Endothelial cell (in vitro differentiated cells): ENCODE measurements around the gene RAPGEF3. TPM values are rescaled to one million over a fixed set of nuclear protein-coding genes. Genes with fewer than 3 reads are reported as not detected.

Experiments
- DNase-seq: peaks from one replicate; pipeline ENCODE4 v3.0.0; 2021; ENCODE audit warnings: low spot score
- H3K27ac Mint-ChIP-seq: one replicate; pipeline ENCODE4 v1.8.0; 2021; ENCODE audit warnings: mixed read lengths, inconsistent platforms; ENCODE audit not compliant: unreplicated experiment
- H3K27me3 Mint-ChIP-seq: one replicate; pipeline ENCODE4 v1.8.0; 2021; ENCODE audit warnings: mild to moderate bottlenecking, moderate library complexity, mixed read lengths, inconsistent platforms; ENCODE audit not compliant: unreplicated experiment
- H3K36me3 Mint-ChIP-seq: one replicate; pipeline ENCODE4 v1.8.0; 2021; ENCODE audit warnings: mild to moderate bottlenecking, low read depth, mixed read lengths, inconsistent platforms; ENCODE audit not compliant: unreplicated experiment
- H3K4me1 Mint-ChIP-seq: one replicate; pipeline ENCODE4 v1.8.0; 2021; ENCODE audit warnings: mild to moderate bottlenecking, mixed read lengths, inconsistent platforms; ENCODE audit not compliant: unreplicated experiment
- H3K4me3 Mint-ChIP-seq: one replicate; pipeline ENCODE4 v1.8.0; 2021; ENCODE audit warnings: mild to moderate bottlenecking, mixed read lengths, inconsistent platforms; ENCODE audit not compliant: unreplicated experiment
- H3K9me3 Mint-ChIP-seq: one replicate; pipeline ENCODE4 v1.8.0; 2021; ENCODE audit warnings: mixed read lengths, inconsistent platforms; ENCODE audit not compliant: unreplicated experiment
- total RNA-seq: library from RNA; stranded (reverse); fragmentation: NEBNext Ultra II Directional; extraction: Animal tissue kit (Norgen Biotek cat#: 25700); gene quantifications from one replicate; pipeline ENCODE4 v1.2.1, GENCODE V29; 2021; ENCODE audit not compliant: unreplicated experiment
- TF ChIP-seq, protein P1 (sequence below): fragments of 200-600 bp; sonication (generic); IDR thresholded peaks from one replicate; pipeline ENCODE4 v1.5.0; 2021; ENCODE audit warnings: antibody characterized with exemption; ENCODE audit not compliant: unreplicated experiment

RAPGEF3 gene
- total RNA-seq, 1 donor from 2014 or later, result 81.5 TPM

DNA sequence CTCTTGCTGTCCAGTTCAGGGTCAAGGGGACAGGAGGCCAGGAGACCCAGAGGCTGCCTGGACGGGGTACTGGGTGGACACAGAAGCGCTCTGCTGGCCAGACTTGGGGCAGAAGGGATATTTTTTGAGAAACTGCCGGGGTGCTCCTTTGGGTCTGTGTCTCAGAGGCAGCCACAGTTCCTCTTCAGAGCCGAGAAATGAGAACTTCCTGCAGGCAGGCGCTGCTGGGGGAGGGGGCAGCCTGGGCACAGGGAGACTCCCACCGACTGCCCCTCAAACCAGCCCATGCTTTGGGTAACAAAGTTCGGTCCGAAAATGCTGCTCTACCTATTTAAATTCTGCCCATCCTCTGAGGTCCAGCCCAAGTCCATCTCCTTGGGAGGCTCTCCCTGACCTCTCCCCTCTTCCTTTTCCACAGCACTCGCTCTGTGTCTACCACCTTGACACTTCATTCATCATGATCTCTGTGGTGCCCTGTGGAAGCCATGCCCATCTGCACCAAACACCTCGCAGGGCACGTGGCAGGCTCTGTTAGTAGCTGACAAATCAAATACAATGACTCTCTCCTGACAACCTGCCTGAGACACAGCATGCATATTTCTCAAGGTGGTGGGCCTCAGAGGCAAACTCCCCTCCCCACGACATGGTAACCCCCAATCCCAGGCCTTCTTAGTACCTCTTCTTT lies 44.7 kb upstream of the RAPGEF3 start:
- Mint-ChIP-seq H3K4me3 (peak overlapping the region; percentile 82), H3K27me3 (peaks cover 41% of the 10 kb centered on the region), H3K27ac (peak overlapping the region; percentile 90), H3K9me3 (no peaks in the 10 kb centered on the region), H3K4me1 (peaks cover 89% of the 10 kb centered on the region), H3K36me3 (peaks cover 34% of the 10 kb centered on the region)
- no peak for DNase-seq
- TF ChIP-seq, protein P1, sequence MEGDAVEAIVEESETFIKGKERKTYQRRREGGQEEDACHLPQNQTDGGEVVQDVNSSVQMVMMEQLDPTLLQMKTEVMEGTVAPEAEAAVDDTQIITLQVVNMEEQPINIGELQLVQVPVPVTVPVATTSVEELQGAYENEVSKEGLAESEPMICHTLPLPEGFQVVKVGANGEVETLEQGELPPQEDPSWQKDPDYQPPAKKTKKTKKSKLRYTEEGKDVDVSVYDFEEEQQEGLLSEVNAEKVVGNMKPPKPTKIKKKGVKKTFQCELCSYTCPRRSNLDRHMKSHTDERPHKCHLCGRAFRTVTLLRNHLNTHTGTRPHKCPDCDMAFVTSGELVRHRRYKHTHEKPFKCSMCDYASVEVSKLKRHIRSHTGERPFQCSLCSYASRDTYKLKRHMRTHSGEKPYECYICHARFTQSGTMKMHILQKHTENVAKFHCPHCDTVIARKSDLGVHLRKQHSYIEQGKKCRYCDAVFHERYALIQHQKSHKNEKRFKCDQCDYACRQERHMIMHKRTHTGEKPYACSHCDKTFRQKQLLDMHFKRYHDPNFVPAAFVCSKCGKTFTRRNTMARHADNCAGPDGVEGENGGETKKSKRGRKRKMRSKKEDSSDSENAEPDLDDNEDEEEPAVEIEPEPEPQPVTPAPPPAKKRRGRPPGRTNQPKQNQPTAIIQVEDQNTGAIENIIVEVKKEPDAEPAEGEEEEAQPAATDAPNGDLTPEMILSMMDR, result no peak

DNA sequence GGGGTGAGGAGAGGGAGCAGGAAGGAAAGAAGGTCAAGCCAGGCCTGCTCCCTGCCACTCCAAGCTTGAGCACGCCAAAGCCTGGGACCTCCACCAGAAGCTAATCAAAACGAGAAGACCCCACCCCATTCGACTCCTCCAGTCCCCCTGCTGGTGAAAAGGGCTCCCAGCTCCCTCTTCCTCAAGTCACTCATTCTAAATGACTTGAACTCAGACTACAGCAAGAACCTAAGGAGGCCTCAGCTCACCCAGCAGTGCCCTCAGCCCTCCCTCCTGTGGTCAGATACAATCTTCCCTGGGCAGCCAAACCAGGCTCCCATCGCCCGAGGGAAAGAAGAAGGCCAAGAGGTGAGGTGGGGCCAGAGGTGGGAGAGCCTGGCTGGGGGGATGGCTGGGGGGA lies 43.6 kb upstream of the RAPGEF3 start:
- Mint-ChIP-seq H3K4me3 (peak overlapping the region; percentile 83), H3K4me1 (peaks cover 85% of the 10 kb centered on the region), H3K27ac (peak overlapping the region; percentile 90), H3K27me3 (peaks cover 44% of the 10 kb centered on the region), H3K9me3 (no peaks in the 10 kb centered on the region), H3K36me3 (peaks cover 38% of the 10 kb centered on the region)
- TF ChIP-seq, protein P1, result peak; percentile 60
- DNase-seq, result no peak

DNA sequence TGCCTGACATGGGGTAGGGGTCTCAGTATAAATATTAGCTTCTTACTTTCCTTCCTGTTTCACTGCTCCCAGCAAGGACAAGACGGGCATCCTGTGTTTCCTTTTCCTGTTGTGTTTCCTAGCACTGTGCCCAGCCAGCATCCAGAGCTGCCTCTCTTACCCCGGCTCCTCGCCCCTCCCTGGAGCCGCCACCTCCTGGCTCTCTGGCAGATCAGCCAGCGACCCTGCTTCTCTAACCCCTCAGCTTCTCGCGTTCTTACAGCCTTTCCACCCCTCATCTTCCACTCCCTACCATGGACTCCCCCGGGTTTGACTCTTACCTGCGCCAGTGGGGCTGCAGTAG lies 43.2 kb upstream of the RAPGEF3 start:
- Mint-ChIP-seq H3K36me3 (peaks cover 36% of the 10 kb centered on the region), H3K4me3 (peak overlapping the region; percentile 83), H3K4me1 (peaks cover 83% of the 10 kb centered on the region), H3K9me3 (no peaks in the 10 kb centered on the region), H3K27ac (peak overlapping the region; percentile 90), H3K27me3 (peaks cover 40% of the 10 kb centered on the region)
- TF ChIP-seq, protein P1, result no peak
- DNase-seq, result peak; percentile 65

GRCh38 chr12:47801170-47801903 lies 42.7 kb upstream of the RAPGEF3 start:
- peak overlapping the region; percentile 83 for H3K4me3 Mint-ChIP-seq
- peaks cover 37% of the 10 kb centered on the region for H3K27me3 Mint-ChIP-seq
- TF ChIP-seq, protein P1, result no peak
- H3K36me3 Mint-ChIP-seq, result peaks cover 36% of the 10 kb centered on the region
- DNase-seq, result peak; percentile 55
- peak overlapping the region; percentile 90 for H3K27ac Mint-ChIP-seq
- no peaks in the 10 kb centered on the region for H3K9me3 Mint-ChIP-seq
- peaks cover 79% of the 10 kb centered on the region for H3K4me1 Mint-ChIP-seq

DNA sequence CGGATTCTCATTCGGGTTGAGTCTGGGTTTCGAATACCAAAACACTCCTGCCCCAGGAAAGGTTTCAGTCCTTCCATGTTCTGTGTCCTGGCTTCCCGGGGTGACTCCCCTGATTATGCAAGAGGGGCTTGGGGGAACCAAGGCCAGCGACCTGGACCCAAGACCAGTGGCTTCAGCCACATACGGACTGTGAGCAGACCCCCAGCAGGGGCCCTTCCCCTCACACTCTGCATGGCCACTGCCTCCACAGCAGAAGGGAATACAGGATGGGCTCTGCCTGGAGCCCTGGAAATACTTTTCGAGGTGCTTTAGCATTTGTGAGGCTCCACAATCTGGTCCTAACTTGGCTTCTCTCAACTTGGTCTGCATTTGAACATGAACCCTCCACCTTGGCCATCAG lies 41.9 kb upstream of the RAPGEF3 start:
- TF ChIP-seq, protein P1, result no peak
- peaks cover 72% of the 10 kb centered on the region for H3K4me1 Mint-ChIP-seq
- H3K4me3 Mint-ChIP-seq, result peak overlapping the region; percentile 73
- peak overlapping the region; percentile 89 for H3K27ac Mint-ChIP-seq
- H3K27me3 Mint-ChIP-seq, result peaks cover 35% of the 10 kb centered on the region
- no peak for DNase-seq
- no peaks in the 10 kb centered on the region for H3K9me3 Mint-ChIP-seq
- H3K36me3 Mint-ChIP-seq, result peaks cover 36% of the 10 kb centered on the region
